ENCODE results near the gene PRKG2.
"Not testable (repeated sequence)": the region's sequence is repeated elsewhere in the genome, so short reads cannot be mapped to it uniquely, and the experiment has no call there.

Gene PRKG2

DNA sequence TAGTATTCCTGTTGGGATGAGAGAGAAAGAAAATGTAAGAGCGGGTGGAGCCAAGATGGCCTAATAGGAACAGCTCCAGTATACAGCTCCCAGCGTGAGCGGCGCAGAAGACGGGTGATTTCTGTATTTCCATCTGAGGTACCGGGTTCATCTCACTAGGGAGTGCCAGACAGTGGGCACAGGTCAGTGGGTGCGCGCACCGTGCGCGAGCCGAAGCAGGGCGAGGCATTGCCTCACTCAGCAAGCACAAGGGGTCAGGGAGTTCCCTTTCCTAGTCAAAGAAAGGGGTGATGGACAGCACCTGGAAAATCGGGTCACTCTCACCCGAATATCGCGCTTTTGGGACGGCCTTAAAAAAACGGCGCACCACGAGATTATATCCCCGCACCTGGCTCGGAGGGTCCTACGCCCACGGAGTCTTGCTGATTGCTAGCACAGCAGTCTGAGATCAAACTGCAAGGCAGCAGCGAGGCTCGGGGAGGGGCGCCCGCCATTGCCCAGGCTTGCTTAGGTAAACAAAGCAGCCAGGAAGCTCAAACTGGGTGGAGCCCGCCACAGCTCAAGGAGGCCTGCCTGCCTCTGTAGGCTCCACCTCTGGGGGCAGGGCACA is 61.2 kb downstream of the PRKG2 start:
- not testable (repeated sequence) for DNase-seq

DNA sequence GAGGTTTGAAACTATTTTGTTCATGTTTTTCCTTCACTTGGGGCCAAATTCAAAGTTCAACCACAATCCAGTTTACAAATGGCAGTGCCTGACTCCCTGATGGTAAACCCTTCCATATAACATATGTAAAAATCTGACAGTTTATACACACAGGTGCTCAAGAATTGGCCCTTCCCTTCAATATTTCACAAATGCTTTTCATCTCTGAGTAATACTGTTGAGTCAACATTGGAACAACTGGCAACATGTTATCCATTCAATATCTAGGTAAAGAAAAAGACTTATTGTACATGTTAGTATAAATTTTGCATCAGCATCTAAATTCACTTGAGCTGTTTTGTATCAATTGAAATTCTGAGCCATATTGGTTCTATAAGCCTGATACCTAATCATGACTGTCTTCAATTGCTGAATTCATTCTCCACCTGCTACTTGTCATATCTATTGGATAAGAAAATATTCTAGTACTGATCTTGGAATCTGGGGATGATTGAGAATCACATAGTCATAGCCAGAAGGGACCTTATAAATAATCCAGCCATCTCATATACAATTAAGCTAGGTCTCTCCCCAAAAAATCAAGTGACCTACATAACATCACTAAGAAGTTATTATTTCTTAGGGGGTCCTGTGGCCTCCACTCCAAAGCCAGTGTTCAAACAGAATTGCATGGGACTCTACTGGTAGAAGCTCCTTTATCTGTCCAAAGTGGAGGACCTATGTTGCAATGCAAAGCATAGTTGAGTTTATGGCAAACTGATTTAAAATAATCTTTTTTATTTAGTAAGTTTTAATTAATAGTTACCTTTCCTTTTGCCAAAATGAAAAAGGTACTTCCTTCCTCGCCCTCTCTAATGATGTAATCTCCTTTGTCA is 61.9 kb downstream of the PRKG2 start:
- no peak for DNase-seq

DNA sequence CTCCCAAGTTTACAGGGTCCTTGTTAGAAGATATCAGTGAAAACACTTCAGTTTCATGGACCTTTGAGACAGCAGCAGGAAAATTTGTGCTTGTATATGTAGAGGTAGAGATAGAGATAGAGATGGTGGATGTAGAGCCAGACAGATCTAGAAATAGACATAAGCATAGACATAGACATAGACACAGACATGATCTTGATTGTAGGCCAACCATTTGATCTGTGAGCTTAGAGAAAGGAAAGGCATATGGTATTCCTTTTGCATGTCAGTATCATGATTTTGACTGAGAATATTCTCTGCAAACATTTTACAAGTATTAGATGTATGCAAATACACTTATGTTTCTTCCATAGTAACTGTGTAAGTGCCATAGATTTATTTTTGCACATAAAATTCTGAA is 65.0 kb downstream of the PRKG2 start:
- no peak for DNase-seq

DNA sequence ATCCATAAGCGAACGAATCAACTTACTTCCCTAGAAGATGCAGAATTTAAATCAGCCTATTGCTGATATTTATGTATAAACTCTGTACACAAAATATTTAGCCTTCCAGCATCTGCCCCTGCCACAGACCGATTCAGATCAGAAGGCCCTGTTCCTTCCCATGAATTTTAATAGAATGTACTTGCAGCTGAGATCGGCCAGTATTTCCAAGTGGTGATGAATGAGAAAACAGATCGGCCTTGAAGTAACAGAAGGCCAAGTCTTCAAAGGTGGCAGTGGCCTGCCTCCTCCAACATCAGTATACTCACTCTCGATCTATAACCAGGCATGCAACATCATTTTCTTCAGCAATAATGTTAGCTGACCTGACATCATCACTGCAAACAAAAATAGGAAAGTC is 66.4 kb downstream of the PRKG2 start:
- no peak for DNase-seq

DNA sequence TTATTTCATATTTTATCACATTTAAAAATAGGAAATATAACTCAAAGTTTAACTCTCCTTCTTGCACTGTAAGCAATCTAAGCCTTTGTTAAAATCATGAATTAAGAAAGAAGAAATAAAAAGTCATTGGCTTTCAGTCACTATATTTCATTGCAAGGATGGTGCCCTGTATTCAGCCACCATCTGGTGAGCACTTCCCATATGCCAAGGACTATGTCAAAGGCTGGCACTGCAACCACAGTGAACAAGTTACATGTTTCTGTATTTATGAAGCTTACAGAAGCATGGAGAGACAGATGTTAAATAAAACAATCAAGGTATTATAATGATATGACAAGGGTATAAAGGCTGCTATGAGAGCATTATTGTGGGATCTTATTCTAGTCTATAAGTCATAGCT is 68.6 kb downstream of the PRKG2 start:
- DNase-seq, result no peak

DNA sequence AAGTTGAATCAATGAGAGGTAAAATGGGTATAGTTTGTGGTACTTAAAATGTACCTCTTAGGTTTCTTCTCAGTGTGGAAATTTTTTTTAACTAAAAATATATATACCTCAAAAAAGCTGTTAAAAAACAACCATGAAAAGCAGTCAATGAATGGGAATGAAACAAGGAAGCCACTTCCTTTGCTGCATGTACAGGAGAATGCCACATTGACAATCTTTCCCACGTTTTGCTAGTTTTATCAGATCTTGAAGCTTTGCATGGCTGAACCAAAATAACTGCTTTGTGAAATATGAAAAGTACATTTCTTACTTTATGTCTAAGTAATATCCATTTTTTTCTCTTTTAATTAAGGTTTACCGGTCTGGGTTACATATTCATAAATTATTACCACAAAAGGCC is 71.8 kb downstream of the PRKG2 start:
- DNase-seq, result no peak

DNA sequence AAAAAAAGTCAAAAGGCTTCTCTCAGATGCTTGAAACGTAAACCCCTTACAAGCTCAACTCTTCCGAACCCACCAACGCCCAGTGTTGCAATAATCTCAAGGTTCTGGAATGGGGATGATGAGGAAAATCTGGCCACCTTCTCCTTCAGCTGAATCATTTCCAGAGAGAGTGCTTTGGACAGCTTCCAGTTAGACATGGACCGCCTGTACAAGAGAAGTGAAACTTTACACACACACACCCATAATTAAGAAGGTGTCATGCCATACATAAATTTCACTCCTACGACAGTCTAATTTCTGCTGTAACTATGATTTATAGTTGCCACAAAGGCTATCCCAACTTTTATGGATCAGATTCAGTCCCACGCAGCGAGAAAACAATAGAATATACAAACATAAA is 72.3 kb downstream of the PRKG2 start:
- DNase-seq, result no peak

DNA sequence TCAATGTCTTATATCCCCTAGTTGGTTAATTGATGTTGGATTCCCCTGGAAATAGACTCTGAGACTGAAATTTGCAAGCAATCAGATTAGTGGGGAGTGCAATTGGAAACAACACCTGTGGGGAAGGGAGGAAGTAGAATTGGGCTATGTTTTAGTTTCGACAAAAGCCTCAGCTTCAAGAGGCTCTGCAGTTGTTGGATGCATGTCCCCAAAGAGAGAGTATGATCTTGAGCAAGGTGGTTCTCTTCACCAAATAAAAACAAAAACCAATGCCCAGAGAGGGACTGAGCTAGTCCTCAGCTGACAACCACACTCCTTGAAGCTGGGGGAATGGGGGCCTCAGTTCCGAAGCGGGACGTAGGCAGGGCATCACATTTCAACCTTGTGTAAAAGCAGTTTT is 77.1 kb downstream of the PRKG2 start:
- DNase-seq, result no peak

DNA sequence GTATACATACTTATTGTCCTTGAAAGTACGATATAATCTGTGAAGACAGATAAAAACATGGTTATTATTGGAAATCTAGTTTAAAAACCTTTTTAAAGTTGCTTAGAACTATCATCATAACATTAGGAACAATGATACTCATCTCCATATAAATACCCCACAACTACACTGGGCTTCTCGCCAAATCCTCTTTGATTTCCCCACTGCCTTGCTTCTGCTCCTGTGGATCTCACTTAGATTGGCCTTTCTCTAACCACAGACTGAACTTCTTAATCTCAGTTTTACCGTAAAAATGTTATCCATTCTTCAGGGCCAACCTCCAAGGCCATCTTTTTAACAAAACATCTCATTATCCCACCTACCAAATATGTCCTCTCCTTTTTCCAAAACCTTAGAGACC is 77.6 kb downstream of the PRKG2 start:
- no peak for DNase-seq

DNA sequence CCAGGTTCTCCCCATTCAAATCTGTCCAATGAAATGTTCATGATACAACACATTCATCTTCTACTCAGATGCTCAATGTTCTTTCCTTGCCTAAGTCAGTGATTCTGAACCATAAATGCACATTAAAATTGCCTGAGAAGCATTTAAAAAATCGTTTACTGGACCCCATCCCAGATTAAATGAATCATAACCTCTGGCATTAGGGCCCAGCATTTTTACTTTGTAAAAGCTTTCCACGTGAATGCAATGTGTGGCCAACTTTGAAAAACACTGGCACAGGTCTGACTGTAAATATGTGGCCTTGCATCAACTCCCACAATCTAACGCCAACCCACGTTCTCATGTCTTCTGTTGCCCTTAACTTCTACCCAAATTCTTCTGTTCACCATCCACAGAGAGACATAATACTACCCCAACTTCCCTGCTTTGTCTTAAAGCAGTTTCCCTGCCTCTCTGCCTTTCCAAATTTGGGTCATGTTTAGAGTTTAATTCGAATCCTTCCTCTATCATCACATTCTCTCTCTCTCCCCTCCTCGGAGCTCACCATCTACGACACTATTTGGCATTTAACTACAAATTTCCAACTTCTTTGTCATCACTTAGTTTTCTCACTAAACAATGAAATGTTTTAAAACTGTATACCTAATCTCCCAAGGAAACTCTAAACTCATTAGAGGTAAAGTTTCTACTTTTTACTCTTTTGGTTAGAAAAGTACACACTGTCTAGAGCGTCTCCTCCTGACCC is 78.7 kb downstream of the PRKG2 start:
- DNase-seq, result no peak

DNA sequence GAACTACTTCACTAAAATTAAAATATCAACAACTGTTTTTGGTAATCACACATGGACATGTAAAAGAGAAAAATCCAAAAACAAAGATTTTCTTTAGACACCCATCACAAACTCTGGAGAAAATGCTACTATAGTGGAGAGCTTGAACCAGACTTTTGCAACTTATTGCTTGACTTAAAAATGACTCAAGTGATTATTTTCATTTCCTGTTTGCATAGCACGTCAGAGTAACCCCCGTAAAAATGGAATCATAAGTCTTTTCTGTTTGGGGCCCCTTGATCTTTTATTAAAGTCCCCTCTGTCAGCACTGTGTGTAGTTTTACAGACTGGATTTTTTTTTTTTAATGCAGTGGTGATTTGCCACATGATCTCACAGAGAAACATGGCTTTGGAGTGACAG is 79.5 kb downstream of the PRKG2 start:
- DNase-seq, result no peak

DNA sequence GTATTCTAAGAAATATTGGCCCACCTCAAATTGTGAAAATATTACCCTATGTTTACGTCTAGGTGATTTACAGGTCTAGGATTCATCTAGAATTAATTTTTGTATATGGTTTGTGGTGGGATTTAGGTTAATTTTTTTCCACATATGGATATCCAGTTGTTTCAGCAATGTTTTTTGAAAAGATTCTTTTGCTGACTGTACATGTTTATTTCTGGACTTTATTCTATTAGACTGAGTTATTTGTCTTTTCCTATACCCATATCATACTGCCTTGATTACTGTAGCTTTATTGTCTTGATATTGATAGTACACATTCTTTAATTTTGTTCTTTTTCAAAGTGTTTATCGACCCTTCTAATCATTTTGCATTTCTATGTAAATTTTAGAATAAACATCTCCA is 83.5 kb downstream of the PRKG2 start:
- DNase-seq, result no peak

DNA sequence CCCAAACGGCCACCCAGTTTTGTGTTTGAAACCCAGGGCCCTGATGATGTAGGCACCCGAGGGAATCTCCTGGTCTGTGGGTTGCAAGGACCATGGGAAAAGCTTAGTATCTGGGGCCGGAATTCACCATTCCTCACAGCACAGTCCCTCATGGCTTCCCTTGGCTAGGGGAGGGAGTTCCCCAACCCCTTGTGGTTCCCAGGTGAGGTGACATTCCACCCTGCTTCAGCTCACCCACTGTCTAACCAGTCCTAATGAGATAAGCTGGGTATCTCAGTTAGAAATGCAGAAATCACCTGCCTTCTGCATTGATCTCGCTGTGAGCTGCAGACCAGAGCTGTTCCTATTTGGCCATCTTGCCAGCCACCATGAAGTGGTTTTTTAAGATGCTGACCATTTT is 84.0 kb downstream of the PRKG2 start:
- no peak for DNase-seq

DNA sequence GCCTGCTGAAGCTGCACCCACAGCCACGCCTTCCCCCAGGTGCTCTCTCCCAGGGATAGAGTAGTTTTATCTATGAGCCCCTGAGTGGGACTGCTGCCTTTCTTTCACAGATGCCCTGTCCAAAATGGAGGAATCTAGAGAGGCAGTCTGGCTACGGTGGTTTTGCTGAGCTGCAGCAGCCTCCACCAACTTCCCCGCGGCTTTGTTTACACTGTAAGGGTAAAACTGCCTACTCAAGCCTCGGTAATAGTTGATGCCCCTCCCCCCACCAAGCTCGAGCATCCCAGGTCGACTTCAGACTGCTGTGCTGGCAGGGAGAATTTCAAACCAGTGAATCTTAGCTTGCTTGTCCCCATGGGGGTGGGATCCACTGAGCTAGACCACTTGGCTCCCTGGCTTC is 84.5 kb downstream of the PRKG2 start:
- no peak for DNase-seq

DNA sequence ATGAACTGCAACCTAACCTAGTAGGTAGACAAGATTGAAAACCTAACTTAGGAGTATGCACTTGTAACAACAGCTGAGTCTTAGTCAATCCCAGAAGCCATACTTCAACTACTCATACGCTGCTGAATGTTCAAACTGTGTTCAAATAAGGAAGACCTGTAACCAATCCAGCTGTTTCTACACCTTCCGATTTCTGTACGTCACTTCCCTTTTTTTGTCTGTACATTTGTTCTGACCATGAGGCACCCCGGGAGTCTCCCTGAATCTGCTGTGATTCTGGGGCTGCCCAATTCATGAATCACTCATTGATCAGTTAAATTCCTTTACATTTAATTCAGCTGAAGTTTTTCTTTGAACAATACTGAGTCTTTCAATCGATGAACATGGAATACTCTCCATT is 95.0 kb downstream of the PRKG2 start:
- no peak for DNase-seq

DNA sequence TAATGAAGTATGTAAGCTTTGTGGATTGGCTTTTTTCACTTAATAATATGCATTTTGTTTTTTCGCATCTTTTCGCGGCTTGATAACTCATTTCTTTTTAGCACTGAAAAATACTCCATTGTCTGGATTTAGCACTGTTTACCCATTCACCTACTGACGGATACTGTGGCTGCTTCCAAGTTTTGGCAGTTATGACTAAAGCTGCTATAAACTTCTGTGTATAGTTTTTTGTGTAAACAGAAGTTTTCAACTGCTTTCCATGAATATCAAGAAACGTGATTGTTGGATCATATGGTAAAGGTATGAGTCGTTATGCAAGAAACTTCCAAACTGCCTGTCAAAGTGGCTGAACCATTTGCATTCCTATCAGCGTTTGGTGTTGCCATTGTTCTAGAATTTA is 96.9 kb downstream of the PRKG2 start:
- DNase-seq, result no peak

DNA sequence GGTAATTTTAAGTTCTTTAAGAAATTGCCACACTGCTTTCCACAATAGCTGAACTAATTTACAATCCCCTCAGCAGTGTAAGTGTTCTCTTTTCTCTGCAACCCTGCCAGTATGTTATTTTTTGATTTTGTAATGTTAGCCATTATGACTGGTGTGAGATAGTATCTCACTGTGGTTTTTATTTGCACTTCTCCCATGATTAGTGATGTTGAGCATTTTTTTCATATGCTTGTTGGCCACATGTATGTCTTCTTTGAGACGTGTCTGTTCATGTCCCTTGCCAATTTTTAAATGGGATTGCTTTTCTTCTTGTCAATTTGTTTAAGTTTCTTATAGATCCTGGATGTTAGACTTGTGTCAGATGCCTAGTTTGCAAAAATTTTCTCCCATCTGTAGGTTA is 98.5 kb downstream of the PRKG2 start:
- DNase-seq, result no peak

DNA sequence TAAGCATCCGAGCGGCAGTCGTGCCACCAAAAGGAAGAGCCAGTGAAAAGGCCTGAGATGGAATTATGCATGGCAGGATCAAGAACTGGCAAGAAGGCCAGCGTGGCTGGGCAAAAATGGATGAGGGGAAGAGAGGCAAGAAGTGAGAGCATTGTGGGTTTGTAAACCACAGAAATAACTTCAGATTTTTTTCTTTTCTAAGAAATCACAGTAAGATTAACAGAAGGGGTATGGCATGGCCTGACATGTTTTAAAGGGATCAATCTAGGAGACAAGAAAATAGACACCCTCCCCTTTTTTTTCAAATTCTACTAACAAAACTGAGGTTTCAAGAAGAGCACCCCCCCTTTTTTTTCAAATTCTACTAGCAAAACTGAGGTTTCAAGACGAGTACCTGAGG is 102.0 kb downstream of the PRKG2 start:
- DNase-seq, result no peak

DNA sequence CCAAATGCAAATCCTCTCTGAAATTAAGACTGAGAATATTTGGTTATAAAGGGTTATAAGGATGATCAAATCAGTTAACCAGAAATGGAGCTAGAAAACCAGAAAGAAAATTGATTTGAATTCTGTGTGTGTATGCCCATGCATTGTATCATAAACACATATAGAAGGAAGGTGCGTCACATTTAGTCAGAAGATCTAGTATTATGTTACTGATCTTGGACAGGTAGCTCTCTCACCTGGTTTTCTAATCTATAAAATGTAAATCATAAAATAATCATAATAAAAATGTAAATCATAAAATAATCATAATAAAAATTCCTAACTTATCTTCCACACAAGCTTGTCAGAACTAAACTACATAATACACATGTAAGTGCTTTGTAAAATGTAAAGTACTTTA is 105.7 kb downstream of the PRKG2 start:
- DNase-seq, result no peak

DNA sequence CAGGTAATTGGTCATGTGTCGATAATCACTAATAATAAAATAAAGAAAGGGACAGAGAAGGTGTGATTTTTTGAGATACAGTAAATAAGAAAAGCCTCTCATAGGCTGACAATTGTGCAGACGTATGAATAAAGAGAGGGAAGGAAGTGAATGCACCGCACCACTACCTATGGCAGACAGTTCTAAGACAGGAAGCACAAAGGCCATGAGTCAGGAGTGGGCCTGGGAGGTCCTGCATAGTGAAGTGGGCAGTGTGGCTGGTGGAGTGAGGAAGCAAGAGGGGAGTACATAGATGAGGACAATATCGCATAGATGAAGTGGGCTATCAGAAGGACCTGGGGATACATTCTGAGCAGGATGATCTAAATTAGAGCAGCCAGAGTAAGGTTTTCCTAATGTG is 108.9 kb downstream of the PRKG2 start:
- DNase-seq, result no peak

DNA sequence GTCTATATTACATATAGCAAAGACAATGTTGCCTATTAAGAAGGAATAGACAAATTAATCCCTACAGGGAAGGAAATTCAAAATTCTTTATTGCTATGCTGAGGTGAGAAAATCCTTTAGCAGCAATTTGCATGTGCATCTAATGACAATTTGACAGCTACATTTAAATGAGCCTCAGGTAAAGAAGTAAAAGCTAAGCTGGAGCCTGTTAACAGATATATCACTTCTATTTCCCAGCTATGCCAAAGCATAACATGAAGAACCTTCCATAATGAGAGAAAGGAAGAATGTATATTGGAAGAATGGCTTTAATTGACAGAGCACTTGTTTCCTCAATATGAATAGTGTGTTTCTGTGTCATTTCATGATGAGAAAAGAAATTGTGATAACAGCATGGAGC is 112.9 kb downstream of the PRKG2 start:
- DNase-seq, result no peak

DNA sequence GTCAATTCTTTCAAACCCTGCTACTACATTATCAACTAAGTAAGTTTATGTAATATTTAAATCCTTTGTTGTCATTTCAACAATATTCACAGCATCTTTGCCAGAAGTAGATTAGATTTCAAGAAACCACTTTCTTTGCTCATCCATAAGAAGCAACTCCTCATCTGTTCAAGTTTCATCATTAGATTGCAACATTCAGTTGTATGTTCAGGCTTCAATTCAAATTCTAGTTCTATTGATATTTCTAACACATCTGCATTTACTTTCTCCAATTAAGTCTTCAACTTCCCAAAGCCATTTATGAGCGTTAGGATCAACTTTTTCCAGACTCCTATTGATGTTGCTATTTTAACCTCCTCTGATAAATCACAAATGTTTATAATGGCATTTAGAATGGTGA is 118.5 kb downstream of the PRKG2 start:
- DNase-seq, result no peak

DNA sequence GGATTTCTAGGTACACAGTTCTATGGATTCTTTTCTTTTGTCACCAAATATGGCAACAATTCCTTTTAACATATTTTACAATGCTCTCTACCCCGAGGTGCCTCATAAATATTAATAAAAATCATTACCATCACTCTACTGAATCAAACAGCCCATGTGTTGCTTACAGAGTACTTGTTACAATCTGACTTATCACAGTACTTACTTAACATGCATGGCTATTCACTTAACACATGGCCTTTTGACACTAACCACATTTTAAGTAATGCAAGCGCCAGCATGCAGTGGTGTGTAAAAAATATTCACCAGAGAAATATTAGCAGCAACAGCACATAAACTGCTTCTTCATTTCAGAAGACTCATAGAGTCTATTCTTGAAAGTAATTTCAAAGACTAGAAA is 119.6 kb downstream of the PRKG2 start:
- DNase-seq, result no peak

DNA sequence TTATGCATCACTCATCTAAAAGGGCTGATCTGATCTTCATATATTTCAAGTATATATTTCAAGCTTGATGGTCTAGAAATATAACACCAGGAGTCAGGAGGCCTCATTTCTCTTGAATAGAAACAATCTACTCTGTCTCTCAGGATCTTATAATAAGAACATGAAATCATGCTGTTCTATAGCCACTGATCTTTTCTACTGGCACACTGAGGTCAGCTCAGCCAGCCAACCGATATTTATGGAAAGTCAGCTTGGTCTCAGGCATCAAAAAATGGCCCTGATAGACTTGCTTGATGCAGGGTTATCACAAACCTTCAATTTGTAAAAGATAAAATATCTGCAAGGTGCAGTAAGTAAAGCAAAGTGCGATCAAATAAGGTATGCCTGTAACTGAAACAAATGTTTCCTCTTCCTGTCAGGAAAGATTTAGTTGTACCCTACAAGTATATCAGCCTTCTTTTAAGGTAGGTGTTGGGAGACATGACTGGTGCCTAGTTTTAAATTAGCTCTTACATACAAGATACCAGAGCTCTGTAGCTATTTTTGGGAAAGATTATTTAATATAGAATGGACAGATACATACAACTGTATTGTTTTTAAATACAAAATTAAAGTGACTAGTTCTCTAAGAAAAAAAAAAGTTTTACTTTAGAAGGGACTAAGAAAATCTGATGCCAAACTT is 121.2 kb downstream of the PRKG2 start:
- no peak for DNase-seq
